ENCODE results near the gene ERVK3-1.

DNA sequence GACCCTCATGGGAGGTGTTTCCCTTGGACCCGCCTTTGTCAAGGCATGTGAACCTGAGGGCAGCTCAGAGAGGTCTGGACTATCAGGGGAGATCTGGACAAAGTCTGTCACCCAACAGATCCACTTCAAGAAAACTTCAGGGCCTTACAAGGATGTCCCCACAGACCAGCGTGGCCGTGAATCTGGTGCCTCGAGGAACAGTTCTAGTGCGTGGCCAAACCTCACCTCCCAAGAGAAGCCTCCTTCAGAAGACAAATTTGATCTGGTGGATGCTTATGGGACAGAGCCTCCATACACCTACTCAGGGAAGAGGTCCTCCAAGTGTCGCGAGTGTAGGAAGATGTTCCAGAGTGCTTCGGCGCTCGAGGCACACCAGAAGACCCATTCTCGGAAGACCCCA, 33.2 kb downstream of the ERVK3-1 start:
- no peak for TF ChIP-seq POLR2A (IDR thresholded peaks at IDR 0.05)
- TF ChIP-seq, protein P1, sequence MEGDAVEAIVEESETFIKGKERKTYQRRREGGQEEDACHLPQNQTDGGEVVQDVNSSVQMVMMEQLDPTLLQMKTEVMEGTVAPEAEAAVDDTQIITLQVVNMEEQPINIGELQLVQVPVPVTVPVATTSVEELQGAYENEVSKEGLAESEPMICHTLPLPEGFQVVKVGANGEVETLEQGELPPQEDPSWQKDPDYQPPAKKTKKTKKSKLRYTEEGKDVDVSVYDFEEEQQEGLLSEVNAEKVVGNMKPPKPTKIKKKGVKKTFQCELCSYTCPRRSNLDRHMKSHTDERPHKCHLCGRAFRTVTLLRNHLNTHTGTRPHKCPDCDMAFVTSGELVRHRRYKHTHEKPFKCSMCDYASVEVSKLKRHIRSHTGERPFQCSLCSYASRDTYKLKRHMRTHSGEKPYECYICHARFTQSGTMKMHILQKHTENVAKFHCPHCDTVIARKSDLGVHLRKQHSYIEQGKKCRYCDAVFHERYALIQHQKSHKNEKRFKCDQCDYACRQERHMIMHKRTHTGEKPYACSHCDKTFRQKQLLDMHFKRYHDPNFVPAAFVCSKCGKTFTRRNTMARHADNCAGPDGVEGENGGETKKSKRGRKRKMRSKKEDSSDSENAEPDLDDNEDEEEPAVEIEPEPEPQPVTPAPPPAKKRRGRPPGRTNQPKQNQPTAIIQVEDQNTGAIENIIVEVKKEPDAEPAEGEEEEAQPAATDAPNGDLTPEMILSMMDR (IDR thresholded peaks at IDR 0.05): no peak
